GM12878 (cell line): Measurements from ENCODE around the gene NAP1L4. TPM values are rescaled to one million over a fixed set of nuclear protein-coding genes. Genes with fewer than 3 reads are reported as not detected.

Source experiments
- BHLHE40 ChIP-seq, 2 experiments: fragments of 450-650 bp in 1 of 2; IDR thresholded peaks; 2 replicates each; pipeline ENCODE4 v1.6.1; 2011 to 2017; ENCODE audit warnings: low read depth in 2 of 2, borderline replicate concordance in 1 of 2, improper control_type of control experiment in 1 of 2, low read length in 1 of 2, mild to moderate bottlenecking in 1 of 2
- CTCF ChIP-seq, 3 experiments: IDR thresholded peaks in 2 of 3; conservative IDR thresholded peaks in 1 of 3; 2 replicates each; pipeline ENCODE4 v1.5.1; 2011; ENCODE audit warnings: low read depth in 3 of 3, low read length in 3 of 3, mild to moderate bottlenecking in 3 of 3, control low read depth in 2 of 3, moderate library complexity in 2 of 3, inconsistent platforms in 1 of 3, mixed read lengths in 1 of 3; ENCODE audit not compliant: control insufficient read depth in 2 of 3, insufficient read depth in 1 of 3; ENCODE audit errors: extremely low read depth in 1 of 3
- FOS ChIP-seq: IDR thresholded peaks from 3 replicates; pipeline ENCODE4 v1.6.1; 2011; ENCODE audit warnings: borderline replicate concordance; ENCODE audit not compliant: insufficient read length; ENCODE audit errors: extremely low read depth
- IKZF2 ChIP-seq, 2 experiments: fragments of 450-650 bp; IDR thresholded peaks; 2 replicates each; pipeline ENCODE4 v1.6.1; 2017; ENCODE audit warnings: mild to moderate bottlenecking in 2 of 2, moderate library complexity in 2 of 2
- PAX5 ChIP-seq: IDR thresholded peaks from 2 replicates; pipeline ENCODE4 v1.6.1; 2011; ENCODE audit warnings: low read depth, low read length, borderline replicate concordance
- PAX8 ChIP-seq: fragments of 450-650 bp; IDR thresholded peaks from 2 replicates; pipeline ENCODE4 v1.6.1; 2017; ENCODE audit warnings: mild to moderate bottlenecking, moderate library complexity
- SIN3A ChIP-seq: IDR thresholded peaks from 2 replicates; pipeline ENCODE4 v1.6.1; 2012; ENCODE audit warnings: low read depth, low read length, improper control_type of control experiment
- polyA plus RNA-seq, 11 experiments: library from polyadenylated mRNA; depleted of rRNA in 4 of 11; unstranded in 6 of 11; stranded (reverse) in 5 of 11; fragments of >200 nt; fragmentation: Nextera tagmentation in 4 of 11; fragmentation: Illumina TruSeq in 1 of 11; extraction: Ambion mirVana in 4 of 11; extraction: Trizol in 1 of 11; gene quantifications; 1 replicate in 1 of 11; 2 replicates in 10 of 11; pipeline versions ENCODE4 v1.2.1 to v1.2.3, GENCODE V29; 2011 to 2016; ENCODE audit warnings: inconsistent platforms in 2 of 11, missing spikeins in 2 of 11, low read depth in 1 of 11
- total RNA-seq, 4 experiments: library from RNA; depleted of rRNA in 3 of 4; stranded (reverse); fragments of >200 nt in 3 of 4; fragmentation: Illumina TruSeq in 1 of 4; extraction: Trizol in 1 of 4; gene quantifications; 2 replicates each; pipeline versions ENCODE4 v1.2.1 to v1.2.3, GENCODE V29; 2013 to 2021

NAP1L4 gene
- total and polyA plus RNA-seq, 10 of the 15 experiments (the other 5 are each of a cell fraction or from before 2014, with no cell fraction given): 24.8 to 198 (median 114) TPM

DNA sequence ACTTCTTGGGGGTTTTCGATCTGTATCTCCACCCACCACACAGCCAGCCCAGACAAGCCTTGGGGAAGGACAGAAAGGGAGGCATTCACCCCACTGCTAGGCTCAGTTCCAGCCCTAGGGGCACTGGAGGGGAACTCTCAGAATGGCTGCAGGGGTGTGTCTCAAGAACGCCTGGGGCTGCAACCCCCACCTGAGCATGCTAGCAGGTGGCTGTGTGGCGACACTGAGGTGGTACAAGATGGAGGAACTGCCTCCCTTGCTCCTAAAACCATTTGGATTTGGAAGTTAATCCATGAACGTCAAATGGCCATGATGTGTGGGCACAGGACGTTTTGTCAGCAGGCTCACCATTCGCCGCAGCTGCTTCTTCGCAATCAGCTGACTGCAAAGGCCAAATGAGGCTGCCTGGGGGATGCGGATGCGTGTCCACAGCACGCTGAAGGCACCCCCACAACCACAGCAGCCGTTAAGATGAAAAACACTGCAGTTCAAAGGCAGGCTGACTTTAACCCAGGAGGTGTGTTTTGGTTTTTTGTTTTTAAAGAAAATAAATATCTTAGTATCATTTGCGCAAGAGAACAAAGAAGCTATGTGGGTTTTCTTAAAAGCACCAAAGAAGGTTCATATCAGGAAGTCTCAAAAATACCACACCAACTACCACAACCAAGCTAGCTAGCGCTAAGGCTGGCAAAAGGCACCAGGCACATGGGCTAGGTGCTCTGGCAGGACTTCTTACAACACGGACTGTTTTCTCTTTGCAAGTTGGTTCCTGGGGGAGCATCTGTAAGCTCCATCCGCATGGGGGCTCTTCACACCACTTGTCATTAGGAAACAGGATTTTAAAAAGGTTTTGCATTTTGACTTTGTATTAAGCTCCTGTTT, 22.2 kb upstream of the NAP1L4 start (continued):
- TF ChIP-seq CTCF (IDR thresholded peaks at IDR 0.05 in 2 of 3, conservative IDR thresholded peaks at IDR 0.05 in 1 of 3; ENCODE audit: control insufficient read depth in 2 of 3, extremely low read depth in 1 of 3, insufficient read depth in 1 of 3, low read depth in 3 of 3, low read length in 3 of 3): peak in 1 of 3 experiments; percentile 7; a peak in 1 of 6 replicates
- TF ChIP-seq FOS: no peak
- TF ChIP-seq SIN3A: no peak
- TF ChIP-seq IKZF2 (IDR thresholded peaks at IDR 0.05): peak in 1 of 2 experiments; percentile 33; a peak in 1 of 4 replicates
- TF ChIP-seq PAX5: 0 out of 2 replicates have a peak, but pooled peaks have one; percentile 13
- TF ChIP-seq PAX8: no peak
- TF ChIP-seq BHLHE40 (IDR thresholded peaks at IDR 0.05; ENCODE audit: borderline replicate concordance in 1 of 2, low read depth in 2 of 2, low read length in 1 of 2): no peak
